ENCODE data around the gene RACK1.

RACK1 gene

DNA sequence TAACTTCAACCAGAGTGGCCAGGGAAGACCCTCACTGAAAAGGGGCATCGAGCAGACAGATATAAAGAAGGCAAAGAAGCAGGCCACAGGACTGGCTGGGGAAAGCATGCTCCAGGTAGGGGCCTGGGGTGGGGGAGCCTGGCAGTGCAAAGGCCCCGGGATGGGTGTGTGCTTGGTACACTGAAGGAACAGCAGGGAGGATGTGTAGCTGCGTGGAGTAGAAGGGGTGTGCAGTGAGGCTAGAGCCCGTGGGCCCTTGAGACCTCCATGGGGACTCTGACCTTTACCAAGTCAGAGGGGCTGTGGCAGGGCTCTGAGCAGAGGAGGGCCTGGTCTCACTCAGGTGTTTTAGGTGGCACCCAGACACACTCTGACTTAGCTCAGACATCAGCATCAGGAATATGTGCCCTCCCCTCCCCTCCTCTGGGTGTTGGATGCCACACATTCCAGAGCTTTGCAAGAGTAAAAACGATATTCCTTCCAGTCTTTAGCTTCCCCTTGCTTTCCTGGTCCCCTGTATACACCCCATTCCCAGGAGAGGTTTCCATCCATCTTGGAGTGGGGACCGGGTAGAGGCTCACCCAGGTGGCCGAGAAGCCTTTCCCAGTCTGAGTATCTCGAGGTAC is 46.3 kb downstream of the RACK1 start:
- Histone ChIP-seq H4K20me1 (ENCODE audit: low read depth, low read length) (no peaks in the 10 kb centered on the region), H3K4me3 (ENCODE audit: insufficient read depth, low read length, poor library complexity, severe bottlenecking) (no peak overlapping the region), H3K36me3 (ENCODE audit: low read length) (no peaks in the 10 kb centered on the region), H3F3A (ENCODE audit: insufficient read depth) (peaks cover 6% of the 10 kb centered on the region; the same call in 1 of the 2 replicates), H2AFZ (ENCODE audit: low read depth, low read length, severe bottlenecking) (no peak overlapping the region), H3K9me3 (ENCODE audit: insufficient read depth, low read length) (no peaks in the 10 kb centered on the region), H3K79me2 (ENCODE audit: insufficient read depth, low read length) (no peaks in the 10 kb centered on the region), H3K4me2 (ENCODE audit: low read depth, low read length, poor library complexity, severe bottlenecking) (no peak overlapping the region), H3K9ac (ENCODE audit: low read length) (no peak overlapping the region), H3K27me3 (ENCODE audit: low read length) (no peaks in the 10 kb centered on the region), H3K27ac (ENCODE audit: low read depth, low read length) (no peak overlapping the region), H3K9me2 (replicated peaks; ENCODE audit: insufficient read depth, low read length) (no peaks in the 10 kb centered on the region)
- no peak for TF ChIP-seq EZH2phosphoT487 (conservative IDR thresholded peaks at IDR 0.05; ENCODE audit: low read length)
- TF ChIP-seq, protein P1, sequence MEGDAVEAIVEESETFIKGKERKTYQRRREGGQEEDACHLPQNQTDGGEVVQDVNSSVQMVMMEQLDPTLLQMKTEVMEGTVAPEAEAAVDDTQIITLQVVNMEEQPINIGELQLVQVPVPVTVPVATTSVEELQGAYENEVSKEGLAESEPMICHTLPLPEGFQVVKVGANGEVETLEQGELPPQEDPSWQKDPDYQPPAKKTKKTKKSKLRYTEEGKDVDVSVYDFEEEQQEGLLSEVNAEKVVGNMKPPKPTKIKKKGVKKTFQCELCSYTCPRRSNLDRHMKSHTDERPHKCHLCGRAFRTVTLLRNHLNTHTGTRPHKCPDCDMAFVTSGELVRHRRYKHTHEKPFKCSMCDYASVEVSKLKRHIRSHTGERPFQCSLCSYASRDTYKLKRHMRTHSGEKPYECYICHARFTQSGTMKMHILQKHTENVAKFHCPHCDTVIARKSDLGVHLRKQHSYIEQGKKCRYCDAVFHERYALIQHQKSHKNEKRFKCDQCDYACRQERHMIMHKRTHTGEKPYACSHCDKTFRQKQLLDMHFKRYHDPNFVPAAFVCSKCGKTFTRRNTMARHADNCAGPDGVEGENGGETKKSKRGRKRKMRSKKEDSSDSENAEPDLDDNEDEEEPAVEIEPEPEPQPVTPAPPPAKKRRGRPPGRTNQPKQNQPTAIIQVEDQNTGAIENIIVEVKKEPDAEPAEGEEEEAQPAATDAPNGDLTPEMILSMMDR (IDR thresholded peaks at IDR 0.05; ENCODE audit: insufficient read depth, low read length, poor library complexity, severe bottlenecking) = no peak

DNA sequence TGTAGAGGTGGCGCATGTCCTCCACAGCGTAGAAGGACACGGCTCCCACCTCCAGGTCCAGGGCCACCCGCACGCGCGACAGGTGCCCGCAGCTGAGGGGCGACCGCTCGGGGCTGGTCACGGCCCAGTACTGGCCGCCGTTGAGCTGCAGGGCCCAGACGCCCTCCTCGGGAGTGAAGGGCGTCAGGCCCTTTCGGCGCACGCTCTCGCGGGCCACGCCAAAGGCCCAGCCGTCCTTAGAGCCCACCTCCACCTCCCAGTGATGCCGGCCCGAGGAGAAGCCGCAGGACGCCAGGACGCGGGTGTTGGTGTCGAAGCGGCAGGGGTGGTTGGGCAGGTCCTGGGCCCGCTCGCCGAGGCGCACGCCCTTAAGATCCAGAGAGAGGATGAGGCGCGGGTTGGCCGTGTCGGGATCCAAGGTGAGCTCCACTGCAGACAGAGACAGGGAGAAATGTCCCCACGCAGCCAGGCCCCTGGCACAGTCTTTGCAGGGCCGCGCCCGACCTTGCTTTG is 48.4 kb downstream of the RACK1 start:
- Histone ChIP-seq H3K79me2 (ENCODE audit: insufficient read depth, low read length) (no peaks in the 10 kb centered on the region), H4K20me1 (ENCODE audit: low read depth, low read length) (no peaks in the 10 kb centered on the region), H3K36me3 (ENCODE audit: low read length) (no peaks in the 10 kb centered on the region), H3K4me2 (ENCODE audit: low read depth, low read length, poor library complexity, severe bottlenecking) (no peak overlapping the region), H3F3A (ENCODE audit: insufficient read depth) (peaks cover 11% of the 10 kb centered on the region; the same call in 1 of the 2 replicates), H2AFZ (ENCODE audit: low read depth, low read length, severe bottlenecking) (no peak overlapping the region), H3K9me2 (replicated peaks; ENCODE audit: insufficient read depth, low read length) (no peaks in the 10 kb centered on the region), H3K9me3 (ENCODE audit: insufficient read depth, low read length) (no peaks in the 10 kb centered on the region), H3K27ac (ENCODE audit: low read depth, low read length) (no peak overlapping the region), H3K27me3 (ENCODE audit: low read length) (no peaks in the 10 kb centered on the region), H3K4me3 (ENCODE audit: insufficient read depth, low read length, poor library complexity, severe bottlenecking) (no peak overlapping the region), H3K9ac (ENCODE audit: low read length) (no peak overlapping the region)
- TF ChIP-seq, protein P1 (IDR thresholded peaks at IDR 0.05; ENCODE audit: insufficient read depth, low read length, poor library complexity, severe bottlenecking) = no peak
- no peak for TF ChIP-seq EZH2phosphoT487 (conservative IDR thresholded peaks at IDR 0.05; ENCODE audit: low read length)

DNA sequence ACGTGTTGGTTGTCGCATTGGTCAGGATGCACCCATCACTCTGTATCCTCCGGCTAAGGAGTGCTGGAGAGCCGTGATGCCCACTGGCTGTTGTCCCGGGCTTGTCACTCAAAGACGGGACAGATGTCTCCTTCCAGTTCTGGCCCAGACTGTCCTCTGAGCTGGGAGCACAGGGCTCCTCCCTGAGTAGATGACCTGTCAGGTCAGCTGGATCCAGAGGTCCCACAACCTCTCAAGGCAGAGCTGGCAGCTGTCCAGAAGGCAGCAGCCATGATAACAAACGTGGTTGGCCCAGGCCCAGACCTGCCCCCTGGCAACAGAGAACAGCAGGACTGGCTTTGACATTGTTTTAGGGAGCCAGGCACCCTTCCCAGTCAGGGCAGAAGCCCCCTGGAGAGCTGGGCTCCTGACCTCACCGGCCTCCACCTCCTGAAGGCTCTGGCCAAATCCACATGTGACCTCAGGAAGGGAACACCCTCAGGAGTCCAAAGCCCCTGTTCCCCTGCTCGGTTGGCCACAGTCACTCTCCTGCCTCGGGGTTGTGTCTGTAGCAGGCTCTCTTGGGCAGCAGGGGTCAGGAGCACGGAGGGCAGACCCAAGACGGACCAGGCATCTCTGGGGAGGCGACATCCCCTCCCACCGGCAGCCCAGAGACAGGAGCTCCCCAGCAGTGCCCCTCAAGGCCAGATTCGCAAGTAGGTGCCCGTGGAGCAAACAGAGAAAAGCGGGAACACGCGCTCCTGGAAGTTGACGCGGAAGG is 49.0 kb downstream of the RACK1 start:
- Histone ChIP-seq H3K9me2 (replicated peaks; ENCODE audit: insufficient read depth, low read length) (no peaks in the 10 kb centered on the region), H3K27me3 (ENCODE audit: low read length) (no peaks in the 10 kb centered on the region), H3K27ac (ENCODE audit: low read depth, low read length) (no peak overlapping the region), H3K4me3 (ENCODE audit: insufficient read depth, low read length, poor library complexity, severe bottlenecking) (no peak overlapping the region), H3K79me2 (ENCODE audit: insufficient read depth, low read length) (no peaks in the 10 kb centered on the region), H4K20me1 (ENCODE audit: low read depth, low read length) (no peaks in the 10 kb centered on the region), H2AFZ (ENCODE audit: low read depth, low read length, severe bottlenecking) (no peak overlapping the region), H3K4me2 (ENCODE audit: low read depth, low read length, poor library complexity, severe bottlenecking) (no peak overlapping the region), H3K36me3 (ENCODE audit: low read length) (no peaks in the 10 kb centered on the region), H3F3A (ENCODE audit: insufficient read depth) (peaks cover 14% of the 10 kb centered on the region; the same call in 1 of the 2 replicates), H3K9ac (ENCODE audit: low read length) (no peak overlapping the region), H3K9me3 (ENCODE audit: insufficient read depth, low read length) (no peaks in the 10 kb centered on the region)
- TF ChIP-seq, protein P1 (IDR thresholded peaks at IDR 0.05; ENCODE audit: insufficient read depth, low read length, poor library complexity, severe bottlenecking) = no peak
- no peak for TF ChIP-seq EZH2phosphoT487 (conservative IDR thresholded peaks at IDR 0.05; ENCODE audit: low read length)
